GM21360 (cell line): Measurements from ENCODE around the gene LGALS12.

Experiments
- ATAC-seq: cut with Tn5 transposase; IDR thresholded peaks from one replicate; pipeline ENCODE4 v1.9.1; 2021; ENCODE audit warnings: mild to moderate bottlenecking, moderate library complexity; ENCODE audit not compliant: unreplicated experiment

LGALS12 gene, protein sequence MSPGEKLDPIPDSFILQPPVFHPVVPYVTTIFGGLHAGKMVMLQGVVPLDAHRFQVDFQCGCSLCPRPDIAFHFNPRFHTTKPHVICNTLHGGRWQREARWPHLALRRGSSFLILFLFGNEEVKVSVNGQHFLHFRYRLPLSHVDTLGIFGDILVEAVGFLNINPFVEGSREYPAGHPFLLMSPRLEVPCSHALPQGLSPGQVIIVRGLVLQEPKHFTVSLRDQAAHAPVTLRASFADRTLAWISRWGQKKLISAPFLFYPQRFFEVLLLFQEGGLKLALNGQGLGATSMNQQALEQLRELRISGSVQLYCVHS

DNA sequence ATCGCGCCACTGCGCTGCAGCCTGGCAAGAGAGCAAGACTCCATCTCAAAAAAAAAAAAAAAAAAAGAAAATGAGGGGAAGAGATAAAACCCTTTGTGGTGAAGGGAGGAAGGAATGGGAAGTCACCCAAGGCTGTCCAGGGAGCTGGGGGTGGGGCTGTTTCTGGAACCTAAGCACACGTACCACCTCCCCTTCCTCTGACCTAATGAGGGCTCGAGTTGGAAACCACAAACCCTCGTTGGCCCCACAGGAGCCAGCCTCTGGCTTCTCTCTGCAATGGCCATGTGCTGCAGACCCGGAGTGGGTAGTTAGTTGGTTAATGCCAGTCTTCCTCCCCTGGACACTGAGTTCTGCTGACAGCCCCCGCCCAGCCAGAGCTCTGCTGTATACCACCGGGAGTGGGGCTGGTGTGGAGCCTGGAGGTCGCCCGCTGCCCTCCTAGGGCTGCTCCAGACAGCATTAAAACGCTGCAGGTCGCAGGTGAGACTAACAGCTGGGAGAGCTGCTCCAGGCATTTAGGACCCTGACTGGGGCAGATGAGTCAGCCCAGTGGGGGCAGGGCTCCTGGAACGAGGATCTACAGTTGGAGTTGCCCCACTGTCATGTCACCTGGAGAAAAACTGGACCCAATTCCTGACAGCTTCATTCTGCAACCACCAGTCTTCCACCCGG lies at the start of gene LGALS12:
LGALS12 (plus strand) TSS at position 228 of the 672 bp plus-strand sequence; CDS start at position 603, 375 bp downstream.
- no peak for ATAC-seq

DNA sequence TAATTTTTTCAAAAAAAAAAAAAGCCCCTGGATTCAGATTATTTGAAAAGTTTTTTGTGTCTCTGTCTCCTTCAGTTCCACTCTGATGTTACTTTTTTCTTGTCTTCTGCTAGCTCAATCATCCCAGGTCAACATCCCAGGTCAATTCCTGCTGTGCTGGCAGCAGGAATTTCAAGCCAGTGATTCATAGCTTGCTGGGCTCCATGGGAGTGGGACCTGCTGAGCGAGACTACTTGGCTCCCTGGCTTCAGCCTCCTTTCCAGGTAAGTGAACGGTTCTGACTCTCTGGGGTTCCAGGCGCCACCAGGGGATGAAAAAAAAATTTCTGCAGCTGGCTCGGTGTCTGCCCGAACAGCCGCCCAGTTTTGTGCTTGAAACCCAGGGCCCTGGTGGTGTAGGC lies 46.3 kb upstream of the LGALS12 start:
- no peak for ATAC-seq

DNA sequence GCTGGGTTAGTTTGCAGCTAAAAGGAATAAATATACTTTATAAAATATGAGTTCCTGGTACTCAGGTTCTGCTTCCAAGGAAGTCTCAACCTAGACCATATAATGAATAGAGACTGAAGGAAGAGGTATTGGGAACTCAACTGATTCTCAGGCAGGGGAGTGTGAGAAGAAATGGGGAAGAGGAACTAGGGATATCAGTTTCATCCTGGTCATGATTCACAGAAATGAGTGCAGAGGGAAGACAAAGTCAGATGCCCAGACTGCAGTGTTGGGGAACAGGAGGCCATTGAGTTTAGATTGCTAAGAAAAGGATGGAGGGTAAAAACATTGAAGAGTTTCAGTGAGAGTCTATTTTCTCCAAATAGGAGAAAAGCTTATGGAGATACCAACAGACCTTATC lies 43.7 kb upstream of the LGALS12 start:
- no peak for ATAC-seq

DNA sequence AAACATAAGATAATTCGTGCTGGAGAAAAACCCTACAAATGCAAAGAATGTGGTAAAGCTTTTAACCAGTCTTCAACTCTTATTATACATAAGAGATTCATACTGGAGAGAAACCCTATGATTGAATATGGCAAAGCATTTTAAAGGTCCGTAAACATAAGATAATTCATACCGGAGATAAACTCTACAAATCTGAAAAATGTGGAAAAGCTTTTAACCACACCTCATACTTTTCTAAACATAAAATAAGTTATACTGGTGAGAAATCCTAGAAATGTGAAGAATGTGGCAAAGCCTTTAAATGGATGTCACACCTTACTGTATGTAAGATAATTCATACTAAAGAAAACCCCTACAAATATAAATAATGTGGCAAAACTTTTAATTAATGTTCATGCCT lies 35.6 kb upstream of the LGALS12 start:
- no peak for ATAC-seq

DNA sequence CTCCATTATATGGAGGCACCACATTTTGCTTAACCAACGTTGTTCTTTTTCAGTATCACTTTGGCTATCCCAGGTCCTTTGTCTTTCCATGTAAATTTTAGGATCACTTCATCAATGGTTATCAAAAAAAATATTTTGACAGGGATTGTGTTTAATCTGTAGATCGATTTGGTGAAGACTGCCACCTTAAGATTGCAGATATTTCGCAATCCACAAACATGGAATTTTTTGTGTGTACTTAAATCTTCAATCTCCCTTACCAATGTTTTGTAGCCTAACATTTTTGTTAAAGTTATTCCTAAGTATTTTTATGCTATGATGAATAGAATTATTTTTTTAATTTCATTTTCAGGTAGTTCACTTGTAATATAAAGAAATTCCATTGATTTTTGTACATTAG lies 33.5 kb upstream of the LGALS12 start:
- no peak for ATAC-seq

DNA sequence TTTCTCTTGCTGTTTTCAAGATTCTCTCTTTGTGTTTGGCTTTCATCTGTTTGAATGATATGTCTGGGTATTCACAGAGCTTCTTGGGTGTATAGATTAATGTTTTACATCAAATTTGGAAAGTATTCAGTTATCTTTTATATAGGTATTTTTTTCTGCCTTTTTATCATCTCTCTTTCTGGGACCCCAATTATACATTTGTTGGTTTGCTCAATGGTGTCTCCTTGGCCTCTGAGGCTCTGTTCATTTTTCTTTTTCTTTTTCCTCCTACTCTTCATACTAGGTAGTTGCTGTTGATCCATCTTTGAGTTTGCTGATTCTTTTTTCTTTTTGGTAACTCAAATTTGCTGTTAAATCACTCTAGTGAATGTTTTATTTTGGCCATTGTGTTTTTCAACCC lies 29.3 kb upstream of the LGALS12 start:
- ATAC-seq: no peak

DNA sequence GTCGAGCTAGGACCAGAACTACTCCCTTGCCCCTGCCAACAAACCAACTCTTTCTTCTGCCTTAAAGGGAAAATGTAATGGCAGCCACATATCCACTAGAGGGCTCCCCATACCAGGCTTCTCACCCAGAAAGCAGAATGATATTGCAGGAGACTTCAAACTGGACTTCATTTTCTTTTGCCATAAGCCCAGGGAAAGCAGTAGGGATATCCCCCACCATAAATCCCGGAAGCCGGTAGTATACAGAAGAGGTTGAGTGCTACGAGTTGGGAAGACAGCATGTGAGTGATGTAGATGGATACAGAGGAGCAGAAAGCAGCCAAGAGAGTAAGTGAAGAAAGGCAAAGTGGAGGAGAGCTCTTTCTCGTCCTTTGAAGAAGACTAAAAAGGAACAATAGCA lies 27.0 kb upstream of the LGALS12 start:
- ATAC-seq: no peak

DNA sequence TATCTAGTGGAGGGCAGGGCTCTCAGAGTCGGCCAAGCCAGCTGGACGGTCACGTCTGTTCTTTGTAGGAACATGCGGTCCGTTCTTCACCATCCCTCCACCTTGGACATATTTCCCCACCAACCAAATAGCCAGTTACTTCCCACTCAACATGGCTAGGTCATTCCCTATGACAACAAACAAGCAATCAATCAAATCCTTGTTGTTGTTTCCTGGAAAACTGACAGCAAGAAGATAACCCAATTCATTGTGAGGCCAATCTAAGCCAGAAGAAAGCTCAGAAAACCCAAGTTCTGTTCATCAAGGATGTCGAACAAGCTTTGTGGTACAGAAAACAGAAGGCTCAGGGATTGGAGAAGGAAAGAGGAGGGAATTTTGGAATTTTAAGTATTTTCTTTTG lies 25.8 kb upstream of the LGALS12 start:
- ATAC-seq: no peak

DNA sequence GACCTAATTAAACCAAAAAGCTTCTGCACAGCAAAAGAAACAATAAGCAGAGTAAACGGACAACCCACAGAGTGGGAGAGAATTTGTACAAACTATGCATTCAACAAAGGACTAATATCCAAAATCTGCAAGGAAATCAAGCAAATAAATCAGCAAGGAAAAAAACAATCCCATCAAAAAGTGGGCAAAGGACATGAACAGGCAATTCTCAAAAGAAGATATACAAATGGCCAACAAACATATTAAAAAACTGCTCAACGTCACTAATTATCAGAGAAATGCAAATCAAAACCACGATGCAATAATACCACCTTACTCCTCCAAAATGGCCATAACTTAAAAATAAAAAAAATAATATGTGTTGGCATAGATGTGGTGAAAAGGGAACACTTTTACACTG lies 20.1 kb upstream of the LGALS12 start:
- ATAC-seq: no peak

DNA sequence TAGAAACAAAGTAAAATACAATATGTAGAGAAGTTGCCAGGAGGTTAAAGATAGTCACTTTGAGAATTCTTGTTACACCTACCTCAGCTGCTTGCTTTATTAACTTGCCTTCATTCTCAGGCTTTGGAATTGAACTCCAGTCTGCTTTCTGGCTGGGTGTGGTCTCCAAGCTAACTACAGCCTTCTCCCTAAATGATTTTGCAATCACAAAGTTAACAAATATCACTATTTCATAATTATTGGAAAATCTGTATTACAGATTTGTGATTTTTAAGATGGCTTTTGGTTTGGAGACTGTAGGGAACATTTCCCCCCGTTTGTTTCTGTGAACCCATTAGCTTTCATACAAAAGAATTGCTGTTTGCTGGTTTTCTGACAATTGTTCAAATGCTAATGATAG lies 17.1 kb upstream of the LGALS12 start:
- ATAC-seq: no peak

DNA sequence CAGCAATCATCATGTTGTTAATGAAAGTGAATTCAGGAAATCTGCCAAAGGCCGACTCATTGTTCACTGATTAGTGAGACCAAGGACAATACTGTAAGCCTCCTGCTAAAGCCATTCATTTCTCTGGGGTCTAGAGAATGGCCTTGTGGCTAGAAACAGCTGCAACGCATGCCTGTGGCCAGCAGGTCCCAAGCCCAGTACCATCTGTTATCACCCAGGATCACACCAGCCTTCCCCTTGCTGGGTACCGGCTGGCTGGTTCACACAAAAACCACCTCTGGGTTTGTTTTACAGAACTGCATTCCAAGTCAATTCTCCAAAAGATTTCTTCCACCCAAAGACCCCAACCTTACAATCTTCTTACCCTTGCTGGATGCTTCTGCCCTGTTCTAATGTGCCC lies 16.0 kb upstream of the LGALS12 start:
- ATAC-seq: no peak

DNA sequence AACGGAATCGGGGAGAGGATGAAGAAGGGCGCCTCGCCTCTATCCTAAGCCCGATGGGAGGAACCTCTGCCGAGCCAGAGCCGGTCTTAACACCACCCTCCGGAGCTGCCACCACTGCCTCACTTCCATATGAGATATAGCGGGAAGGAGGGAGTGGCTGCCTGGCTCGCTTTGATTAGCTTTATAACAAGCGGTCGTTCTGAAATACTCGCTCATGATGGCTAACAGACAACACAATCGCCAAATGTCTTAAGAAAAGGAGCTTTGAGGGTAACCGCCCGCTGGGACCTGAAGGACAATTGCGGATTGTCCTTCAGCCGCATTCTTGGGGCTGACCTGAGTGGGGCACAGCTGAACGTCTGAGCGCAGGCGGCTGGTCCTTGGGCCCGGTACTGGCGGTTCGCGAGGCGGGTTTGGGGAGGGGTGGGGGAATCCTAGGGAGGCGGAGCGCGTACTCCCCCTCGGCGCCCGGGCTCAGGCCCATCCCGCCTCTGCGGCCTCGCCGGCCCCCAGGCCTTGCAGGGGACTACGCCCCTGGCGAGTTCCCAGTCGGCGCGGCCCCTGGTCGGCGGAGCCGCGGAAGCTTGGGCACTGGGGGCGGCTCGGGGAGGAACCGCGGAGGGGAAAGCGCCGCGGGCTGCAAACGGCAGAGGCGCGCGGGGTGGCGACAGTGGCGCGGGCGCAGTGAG lies 15.2 kb upstream of the LGALS12 start, which contains the start of gene PLAAT5:
PLAAT5 (minus strand) TSS at position 617 of the 689 bp plus-strand sequence; CDS start at position 484, 133 bp downstream.
- ATAC-seq: no peak

DNA sequence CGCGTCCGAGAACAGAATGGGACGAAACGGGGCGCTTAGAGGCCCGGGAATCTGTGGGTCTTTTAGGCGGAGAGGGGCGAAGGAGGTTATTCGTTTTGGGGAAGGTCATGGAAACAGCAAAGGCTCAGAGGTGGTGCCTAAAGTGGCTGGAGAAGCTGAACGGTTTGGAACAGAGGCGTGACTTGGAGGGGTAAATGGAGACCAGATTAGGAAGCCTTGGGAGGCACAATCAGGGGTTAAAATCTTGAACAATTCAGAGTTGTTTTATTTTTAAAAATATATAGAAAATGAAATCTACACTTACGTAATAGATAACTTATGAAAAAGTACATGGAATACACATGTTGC lies 14.7 kb upstream of the LGALS12 start:
- no peak for ATAC-seq

DNA sequence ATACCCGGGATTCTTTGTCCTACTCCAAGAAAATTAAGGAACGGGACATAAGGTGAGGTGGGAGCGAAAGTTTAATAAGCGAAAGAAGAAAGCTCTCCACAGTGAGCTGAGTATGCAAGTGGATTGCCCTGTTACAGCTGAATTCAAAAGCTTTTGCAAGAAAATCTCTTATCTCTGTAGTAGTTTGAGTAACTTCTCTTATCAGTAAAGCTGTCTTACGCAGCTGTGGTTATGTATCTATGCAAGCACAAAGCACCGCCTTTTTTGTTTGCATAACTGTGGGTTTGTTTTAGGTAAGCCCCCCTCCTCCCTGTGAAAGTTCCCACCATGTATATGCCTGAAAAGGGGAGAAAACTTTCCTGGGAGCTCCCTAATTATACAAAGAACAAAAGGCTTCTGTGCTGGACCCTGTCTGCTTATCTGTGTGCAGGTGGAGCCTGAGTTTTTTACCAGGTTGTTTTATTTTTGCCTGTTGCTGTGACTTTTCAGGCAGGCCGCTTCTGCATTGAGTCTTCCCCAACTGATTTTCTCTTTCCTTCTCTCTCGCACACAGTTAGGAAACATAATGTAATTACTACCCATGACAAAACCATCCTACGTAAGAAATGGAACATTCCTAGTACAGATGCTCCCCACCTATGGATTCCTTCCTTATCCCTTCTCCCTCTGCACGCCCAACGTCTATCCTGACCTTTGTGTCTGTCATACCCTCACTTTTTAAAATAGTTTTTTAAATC lies 14.1 kb upstream of the LGALS12 start:
- no peak for ATAC-seq

DNA sequence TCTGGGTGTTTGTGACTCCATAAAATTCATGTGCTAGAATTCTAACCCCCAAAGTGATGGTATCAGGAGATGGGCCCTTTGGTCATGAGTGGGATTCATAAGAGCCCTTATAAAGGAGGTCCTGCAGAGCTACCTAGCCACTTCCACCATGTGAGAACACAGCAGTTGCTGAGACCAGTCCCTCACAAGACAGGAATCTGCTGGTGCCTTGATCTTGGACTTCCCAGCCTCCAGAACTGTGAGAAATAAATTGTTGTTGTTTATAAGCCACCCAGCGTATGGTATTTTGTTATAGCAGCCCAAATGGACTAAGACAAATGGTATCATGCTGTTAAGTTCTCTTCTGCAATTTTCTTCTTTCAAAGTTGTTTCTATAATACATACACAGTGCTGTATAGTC lies 13.4 kb upstream of the LGALS12 start:
- no peak for ATAC-seq

DNA sequence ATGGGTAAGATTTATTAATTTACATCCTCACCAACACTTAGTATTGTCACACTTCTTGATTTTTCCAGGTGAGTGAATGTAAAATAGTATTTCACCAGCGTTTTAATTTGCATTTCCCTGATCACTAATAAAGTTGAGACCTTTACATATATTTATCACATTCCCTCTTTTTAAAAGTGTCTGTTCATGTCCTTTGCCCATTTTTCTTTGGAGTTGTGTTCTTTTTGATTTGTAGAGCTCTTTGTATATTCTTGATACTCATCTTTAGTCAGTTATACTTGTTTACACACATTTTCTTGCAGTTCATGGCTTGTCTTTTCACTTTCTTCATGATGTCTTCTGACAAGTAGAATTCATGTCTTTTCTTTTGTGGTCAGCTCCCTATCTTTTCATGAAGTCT lies 12.8 kb upstream of the LGALS12 start:
- no peak for ATAC-seq

DNA sequence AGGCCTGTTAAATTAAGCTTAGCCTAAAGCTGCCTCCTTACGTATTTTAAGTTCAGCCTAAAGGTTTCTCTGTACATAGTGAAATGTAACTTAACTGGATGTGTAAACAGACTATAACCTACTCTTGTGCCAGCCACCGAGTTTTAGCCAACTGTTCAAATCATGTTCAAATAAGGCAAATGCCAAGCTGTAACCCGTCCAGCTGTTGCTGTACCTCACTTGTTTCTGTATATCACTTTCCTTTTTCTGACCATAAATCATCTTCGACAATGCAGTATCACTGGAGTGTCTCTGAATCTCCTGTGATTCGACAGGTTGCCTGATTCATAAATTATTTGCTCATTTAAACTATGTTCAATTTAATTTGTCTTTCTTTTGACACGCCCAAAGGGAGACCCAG lies 10.9 kb upstream of the LGALS12 start:
- ATAC-seq: no peak

DNA sequence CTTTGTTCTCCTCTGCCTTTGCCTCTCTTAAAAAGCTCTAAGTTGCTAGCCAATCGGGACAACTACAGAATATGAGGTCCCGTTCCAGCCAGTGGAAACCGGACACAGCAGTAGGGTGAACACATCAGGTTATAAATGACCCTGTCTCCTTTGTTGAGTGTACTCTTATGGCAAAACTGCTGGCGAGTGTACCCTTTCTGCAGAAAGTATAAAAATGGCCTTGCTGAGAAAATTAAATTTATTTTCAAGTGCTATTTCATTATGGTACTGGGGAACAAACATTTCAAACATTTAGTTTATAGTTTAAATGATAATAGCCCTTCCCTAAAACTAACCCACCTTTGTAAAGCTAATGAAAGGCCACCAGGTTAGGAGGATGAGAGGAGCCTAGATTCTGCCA lies 6.0 kb upstream of the LGALS12 start:
- no peak for ATAC-seq

DNA sequence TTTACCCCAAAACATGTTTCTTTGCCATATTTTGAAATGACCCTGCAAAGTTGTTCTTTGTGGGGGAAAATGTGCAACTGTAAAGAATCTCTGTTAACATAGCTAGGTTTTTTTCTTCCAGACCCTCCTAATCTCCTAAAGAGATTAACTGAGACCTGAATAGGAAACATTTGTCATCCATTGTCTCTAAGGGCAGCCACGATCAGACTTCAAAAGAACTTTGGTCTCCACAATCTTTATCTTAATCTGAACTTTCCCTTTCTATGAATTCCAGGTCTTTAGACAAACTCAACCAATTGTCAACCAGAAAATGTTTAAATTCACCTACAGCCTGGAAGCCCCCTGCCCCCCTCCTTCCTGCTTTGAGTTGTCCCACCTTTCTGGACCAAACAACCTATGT lies 4.6 kb upstream of the LGALS12 start:
- ATAC-seq: no peak

DNA sequence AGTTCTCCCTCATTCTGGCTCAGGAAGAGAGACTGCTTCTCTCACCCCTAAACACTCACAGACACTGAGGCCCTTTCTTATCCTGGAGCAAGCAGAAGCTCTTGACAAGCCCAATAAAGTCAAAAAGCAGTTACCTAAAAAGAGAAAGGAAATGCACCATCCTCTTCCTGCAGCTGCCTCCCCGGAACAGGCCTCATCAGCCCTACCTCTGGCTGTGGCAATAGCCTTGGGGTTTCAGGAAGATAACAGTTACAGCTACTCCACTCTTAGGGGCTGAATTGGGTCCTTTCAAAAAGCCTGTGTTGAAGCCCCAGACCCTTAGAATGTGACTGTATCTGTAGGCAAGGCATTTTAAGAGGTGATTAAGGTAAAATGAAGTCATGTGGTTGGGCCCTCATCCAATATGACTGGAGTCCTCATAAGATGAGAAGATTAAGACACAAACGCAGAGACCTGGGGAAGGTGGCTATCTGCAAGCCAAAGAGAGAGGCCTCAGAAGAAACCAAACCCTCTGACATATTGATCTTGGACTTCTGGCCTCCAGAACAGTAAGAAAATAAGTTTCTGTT lies 3.5 kb upstream of the LGALS12 start:
- no peak for ATAC-seq

DNA sequence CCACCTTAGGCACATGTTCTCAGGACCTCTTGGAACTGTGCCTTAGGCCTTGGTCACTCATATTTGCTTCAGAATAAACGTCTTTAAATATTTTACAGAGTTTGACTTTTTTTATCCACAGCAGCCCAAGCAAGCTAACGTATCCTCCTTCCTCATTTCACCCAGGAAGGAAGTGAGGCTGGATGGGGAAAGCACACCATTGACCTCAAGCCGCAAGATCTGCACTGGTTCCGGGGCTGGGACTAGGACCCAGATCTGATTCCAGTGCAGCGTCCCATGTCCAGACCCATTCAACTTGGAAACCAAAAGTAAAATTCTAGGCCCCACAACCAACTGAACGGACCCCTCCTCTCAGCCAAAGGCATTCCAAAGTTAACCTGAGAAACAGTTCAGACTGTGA lies 2.4 kb upstream of the LGALS12 start:
- ATAC-seq: no peak
